ENCODE results near the gene DDX51.

Gene DDX51

GRCh38 chr12:132182206-132182710 lies 38.1 kb upstream of the DDX51 start:
- no peak for TF ChIP-seq CTCF (IDR thresholded peaks at IDR 0.05; ENCODE audit: extremely low read depth, missing control alignments)
- DNase-seq (ENCODE audit: low spot score): no peak

- no peak for DNase-seq (ENCODE audit: low spot score)
- no peak for TF ChIP-seq CTCF (IDR thresholded peaks at IDR 0.05; ENCODE audit: extremely low read depth, missing control alignments)
Measured at GRCh38 chr12:132181570-132182200, 37.6 kb upstream of the DDX51 start.

- no peak for TF ChIP-seq CTCF (IDR thresholded peaks at IDR 0.05; ENCODE audit: extremely low read depth, missing control alignments)
- DNase-seq (ENCODE audit: low spot score): no peak
Measured at GRCh38 chr12:132180648-132181546, 36.8 kb upstream of the DDX51 start.

GRCh38 chr12:132179431-132180362 lies 35.6 kb upstream of the DDX51 start:
- TF ChIP-seq CTCF (IDR thresholded peaks at IDR 0.05; ENCODE audit: extremely low read depth, missing control alignments): no peak
- DNase-seq (ENCODE audit: low spot score): no peak

- TF ChIP-seq CTCF (IDR thresholded peaks at IDR 0.05; ENCODE audit: extremely low read depth, missing control alignments): no peak
- no peak for DNase-seq (ENCODE audit: low spot score)
Measured at GRCh38 chr12:132178801-132179401, 34.8 kb upstream of the DDX51 start.

- TF ChIP-seq CTCF (IDR thresholded peaks at IDR 0.05; ENCODE audit: extremely low read depth, missing control alignments): no peak
- no peak for DNase-seq (ENCODE audit: low spot score)
Measured at GRCh38 chr12:132178316-132178715, 34.2 kb upstream of the DDX51 start.
